NK-92 treated with Interleukin-12 subunit alpha and Interleukin-12 subunit beta, amount 100 ng/mL, for 24 hours (cell line): ENCODE data around the gene ZNF197.
"Not testable (repeated sequence)": the region's sequence is repeated elsewhere in the genome, so short reads cannot be mapped to it uniquely, and the experiment has no call there.

Source experiments
- DNase-seq: peaks from one replicate; lab custom pipeline; 2025; lab: John Stamatoyannopoulos, UW

The ZNF197 gene

GRCh38 chr3:44665173-44665572, 40.3 kb downstream of the ZNF197 start:
- no peak for DNase-seq

- no peak for DNase-seq
These were observed 41.5 kb downstream of the ZNF197 start for GRCh38 chr3:44666346-44666745.

- DNase-seq, result no peak
These were observed 44.9 kb downstream of the ZNF197 start for GRCh38 chr3:44669760-44670159.

GRCh38 chr3:44673466-44673865, 48.6 kb downstream of the ZNF197 start:
- DNase-seq, result not testable (repeated sequence)

GRCh38 chr3:44674211-44674610, 49.4 kb downstream of the ZNF197 start:
- no peak for DNase-seq

GRCh38 chr3:44678480-44679116, 53.8 kb downstream of the ZNF197 start:
- DNase-seq, result no peak

- DNase-seq, result no peak
These were observed 56.2 kb downstream of the ZNF197 start for GRCh38 chr3:44680921-44681455.

- no peak for DNase-seq
These were observed 57.5 kb downstream of the ZNF197 start for GRCh38 chr3:44682182-44682896.

- DNase-seq, result no peak
These were observed 60.4 kb downstream of the ZNF197 start for GRCh38 chr3:44685128-44685800.

GRCh38 chr3:44687898-44688297, 63.1 kb downstream of the ZNF197 start:
- DNase-seq, result no peak
